Measurements from ENCODE around the gene ARHGDIA.

GRCh38 chr17:81912441-81913309 is 41.5 kb upstream of the ARHGDIA start:
- no peak for TF ChIP-seq EP300 (IDR thresholded peaks at IDR 0.05; ENCODE audit: low read depth)
- TF ChIP-seq CTCF (IDR thresholded peaks at IDR 0.05): no peak
- no peak for TF ChIP-seq POLR2A (IDR thresholded peaks at IDR 0.05)
- no peak for TF ChIP-seq POLR2AphosphoS5 (IDR thresholded peaks at IDR 0.05)
